Melanocyte of skin (primary cell): Measurements from ENCODE around the gene MAD2L1. TPM values are rescaled to one million over a fixed set of nuclear protein-coding genes. Genes with fewer than 3 reads are reported as not detected.

Experiments used
- total RNA-seq, 2 donors: library from RNA; depleted of rRNA; stranded (reverse); fragments of >200 nt; gene quantifications; 2 replicates each; pipeline ENCODE4 v1.2.3, GENCODE V29; 2012

MAD2L1 gene
- 10 to 100 TPM; 15.8 to 57.6 TPM for total RNA-seq

GRCh38 chr4:120066517-120067340 lies at the start of gene MAD2L1:
TSS of gene MAD2L1 (minus strand) at chr4:120066848. CDS start at chr4:120066734, 114 bp downstream.

